Testis (tissue), 3 donors: ENCODE measurements around the gene TFF1. TPM values are rescaled to one million over a fixed set of nuclear protein-coding genes. Genes with fewer than 3 reads are reported as not detected.

ENCODE experiments used
- DNase-seq: peaks from one replicate; pipeline ENCODE4 v3.0.0-alpha.2; 2019
- H3K27ac ChIP-seq, 2 donors: fragments of 200-600 bp; sonication (generic); one replicate each; pipeline ENCODE4 v1.5.1; 2019
- H3K27me3 ChIP-seq: fragments of 200-600 bp; sonication (generic); one replicate; pipeline ENCODE4 v1.5.1; 2019
- H3K36me3 ChIP-seq: fragments of 200-600 bp; sonication (generic); one replicate; pipeline ENCODE4 v1.5.1; 2017; ENCODE audit warnings: low read depth; ENCODE audit errors: missing control alignments
- H3K4me1 ChIP-seq: fragments of 200-600 bp; sonication (generic); one replicate; pipeline ENCODE4 v1.5.1; 2019
- H3K4me3 ChIP-seq, 2 donors: fragments of 200-600 bp; sonication (generic); one replicate each; pipeline ENCODE4 v1.5.1; 2017 to 2019
- H3K9me3 ChIP-seq: fragments of 200-600 bp; sonication (generic); one replicate; pipeline ENCODE4 v1.5.1; 2017
- CTCF ChIP-seq, 3 experiments: fragments of 450-650 bp in 2 of 3; fragments of 200-600 bp in 1 of 3; sonication (generic) in 1 of 3; IDR thresholded peaks; one replicate each; pipeline ENCODE4 v1.5.1; 2016 to 2019; ENCODE audit warnings: antibody characterized with exemption in 3 of 3, mild to moderate bottlenecking in 2 of 3, moderate library complexity in 1 of 3
- POLR2A ChIP-seq: fragments of 450-650 bp; IDR thresholded peaks from one replicate; pipeline ENCODE4 v1.6.1; 2017; ENCODE audit warnings: antibody characterized with exemption, mild to moderate bottlenecking, moderate library complexity
- WGBS, 2 donors: methylation state at CpG; one replicate each; pipeline ENCODE4 v1.1.5; 2018; 5-methylcytosine and 5-hydroxymethylcytosine counted together
- intact Hi-C: fragments of 100-400 bp; cut with DNase I; formaldehyde crosslinking; loops from one replicate; pipeline ENCODE4 v1.15.1; 2023; ENCODE audit warnings: low total_unique reads
- polyA plus RNA-seq: library from polyadenylated mRNA; stranded (reverse); fragments of 350-450 nt; fragmentation: Illumina TruSeq; extraction: RNeasy Lipid Tissue Mini Kit (QIAGEN cat#74804); gene quantifications from one replicate; pipeline ENCODE4 v1.2.3, GENCODE V29; 2014; ENCODE audit warnings: low read depth, low replicate concordance; ENCODE audit not compliant: insufficient read depth
- total RNA-seq, 2 donors: library from RNA; depleted of rRNA; stranded (reverse); fragments of >200 nt; gene quantifications; one replicate each; pipeline ENCODE4 v1.2.3, GENCODE V29; 2016

The TFF1 gene
- total and polyA plus RNA-seq, 3 donors from 2014 or later, result not detected

- Histone ChIP-seq H3K36me3 (no peaks in the 10 kb centered on the region), H3K4me1 (no peaks in the 10 kb centered on the region), H3K9me3 (no peaks in the 10 kb centered on the region), H3K4me3 (no peak overlapping the region), H3K27me3 (no peaks in the 10 kb centered on the region), H3K27ac (no peak overlapping the region)
- WGBS, 2 donors, result 61 to 69% methylated on average over 20 of the region's 20 CpGs
- TF ChIP-seq POLR2A (no peak), CTCF (IDR thresholded peaks at IDR 0.05) (no peak)
- no peak for DNase-seq
- intact Hi-C loops, result no loop called here
Observed at GRCh38 chr21:42388740-42389448, 22.6 kb upstream of the TFF1 start.

GRCh38 chr21:42387843-42388340, 21.6 kb upstream of the TFF1 start:
- no peak overlapping the region for H3K27ac ChIP-seq
- H3K27me3 ChIP-seq, result no peaks in the 10 kb centered on the region
- H3K36me3 ChIP-seq, result no peaks in the 10 kb centered on the region
- no peak for DNase-seq
- intact Hi-C loops, result no loop called here
- WGBS, 2 donors, result 83 to 96% methylated on average over 6 of the region's 6 CpGs
- no peaks in the 10 kb centered on the region for H3K4me1 ChIP-seq
- no peak for TF ChIP-seq POLR2A
- TF ChIP-seq CTCF (IDR thresholded peaks at IDR 0.05), result no peak
- H3K4me3 ChIP-seq, result no peak overlapping the region
- no peaks in the 10 kb centered on the region for H3K9me3 ChIP-seq

GRCh38 chr21:42387164-42387563, 20.8 kb upstream of the TFF1 start:
- no peak overlapping the region for H3K4me3 ChIP-seq
- H3K4me1 ChIP-seq, result no peaks in the 10 kb centered on the region
- no peaks in the 10 kb centered on the region for H3K9me3 ChIP-seq
- 55 to 71% methylated on average over 3 of the region's 3 CpGs for WGBS, 2 donors
- no peak for TF ChIP-seq POLR2A
- TF ChIP-seq CTCF (IDR thresholded peaks at IDR 0.05), result no peak
- H3K27ac ChIP-seq, result no peak overlapping the region
- intact Hi-C loops, result no loop called here
- H3K27me3 ChIP-seq, result no peaks in the 10 kb centered on the region
- H3K36me3 ChIP-seq, result no peaks in the 10 kb centered on the region
- no peak for DNase-seq

- DNase-seq, result no peak
Observed at GRCh38 chr21:42386034-42386591, 19.8 kb upstream of the TFF1 start.

More at GRCh38 chr21:42386034-42386591, 19.8 kb upstream of the TFF1 start:
- Histone ChIP-seq H3K9me3 (no peaks in the 10 kb centered on the region), H3K27ac (no peak overlapping the region), H3K27me3 (no peaks in the 10 kb centered on the region), H3K36me3 (no peaks in the 10 kb centered on the region), H3K4me3 (no peak overlapping the region), H3K4me1 (no peaks in the 10 kb centered on the region)
- no peak for TF ChIP-seq POLR2A
- no peak for TF ChIP-seq CTCF (IDR thresholded peaks at IDR 0.05)
- intact Hi-C loops, result no loop called here
- WGBS, 2 donors, result 89 to 96% methylated on average over 11 of the region's 11 CpGs
